ENCODE data around the gene PDGFRA. TPM values are rescaled to one million over a fixed set of nuclear protein-coding genes. Genes with fewer than 3 reads are reported as not detected.

Gene PDGFRA
- total RNA-seq, 1 experiment from 2014 or later: 0.25 TPM

GRCh38 chr4:54229631-54230483, 764 bp downstream of the PDGFRA start (continued):
- TF ChIP-seq EGR1 (IDR thresholded peaks at IDR 0.05; ENCODE audit: low read depth): no peak

- H3K79me2 ChIP-seq (ENCODE audit: insufficient read depth, low read length): no peaks in the 10 kb centered on the region
- CTCF ChIA-PET: interaction anchor here (2.3 kb wide), 1 partner anchor 301 kb away, joined by 6 read pairs; no protein-coding TSS in a partner anchor
- POLR2A ChIA-PET: no interaction called here
- DNase-seq (ENCODE audit: low read depth, low spot score) (no peak), ATAC-seq (no peak)
- TF ChIP-seq POLR2A (IDR thresholded peaks at IDR 0.05; ENCODE audit: borderline replicate concordance, extremely low read depth, insufficient read depth, insufficient read length): no peak
- TF ChIP-seq ZFX (IDR thresholded peaks at IDR 0.05): no peak
- no peak for TF ChIP-seq CTCF (IDR thresholded peaks at IDR 0.05 in 2 of 3, conservative IDR thresholded peaks at IDR 0.05 in 1 of 3; ENCODE audit: borderline replicate concordance in 1 of 3, insufficient read depth in 1 of 3, low read depth in 2 of 3, low read length in 2 of 3)
- no peak for TF ChIP-seq CEBPB (IDR thresholded peaks at IDR 0.05; ENCODE audit: low read depth)
- TF ChIP-seq SP1 (IDR thresholded peaks at IDR 0.05; ENCODE audit: low read depth): no peak
- no peak for TF ChIP-seq EGR1 (IDR thresholded peaks at IDR 0.05; ENCODE audit: low read depth)
- no peak overlapping the region for H3K27ac ChIP-seq (ENCODE audit: low read depth, low read length)
- no peak overlapping the region for H3K4me3 ChIP-seq (replicated peaks in 1 of 2; ENCODE audit: low read depth in 1 of 2, low read length in 2 of 2)
- intact Hi-C loops (cut with micrococcal nuclease): loop anchor here (5.0 to 10.0 kb wide), 4 partner anchors 616 to 1858 kb away; no protein-coding TSS in a partner anchor
- RAD21 ChIA-PET (ENCODE audit: low non-redundant PET in 1 of 2, low total read pairs in 2 of 2, uncharacterized antibody in 2 of 2, unreplicated experiment in 2 of 2): no interaction called here
- no peaks in the 10 kb centered on the region for H3K36me3 ChIP-seq (ENCODE audit: control insufficient read depth in 1 of 2, insufficient read depth in 2 of 2, low read length in 2 of 2)
- H4K20me1 ChIP-seq (ENCODE audit: insufficient read depth): no peaks in the 10 kb centered on the region
- no peaks in the 10 kb centered on the region for H3K9me2 ChIP-seq (ENCODE audit: insufficient read depth)
- H3K27me3 ChIP-seq (ENCODE audit: insufficient read depth, low read length): no peaks in the 10 kb centered on the region
- no peak overlapping the region for H2AFZ ChIP-seq (ENCODE audit: low read depth, low read length, poor library complexity, severe bottlenecking)
- no peak overlapping the region for H3K4me2 ChIP-seq (ENCODE audit: low read length)
- H3K9me3 ChIP-seq (ENCODE audit: control insufficient read depth in 1 of 2, insufficient read depth in 1 of 2, low read depth in 1 of 2, low read length in 2 of 2): no peaks in the 10 kb centered on the region
- H3K4me1 ChIP-seq (ENCODE audit: control insufficient read depth in 1 of 2, insufficient read depth in 2 of 2, low read length in 2 of 2): peaks cover 0 to 27% of the 10 kb centered on the region in 2 experiments; a peak in 3 of 4 replicates
- BruUV-seq (replicated peaks): no TSS peak
- H3K9ac ChIP-seq (ENCODE audit: low read length): no peak overlapping the region
Measured at GRCh38 chr4:54230484-54231418, 1.7 kb downstream of the PDGFRA start.
